ENCODE measurements around the gene EIF3B. TPM values are rescaled to one million over a fixed set of nuclear protein-coding genes. Genes with fewer than 3 reads are reported as not detected.

The EIF3B gene
- total RNA-seq, 2 experiments from 2014 or later: 252 to 256 TPM

DNA sequence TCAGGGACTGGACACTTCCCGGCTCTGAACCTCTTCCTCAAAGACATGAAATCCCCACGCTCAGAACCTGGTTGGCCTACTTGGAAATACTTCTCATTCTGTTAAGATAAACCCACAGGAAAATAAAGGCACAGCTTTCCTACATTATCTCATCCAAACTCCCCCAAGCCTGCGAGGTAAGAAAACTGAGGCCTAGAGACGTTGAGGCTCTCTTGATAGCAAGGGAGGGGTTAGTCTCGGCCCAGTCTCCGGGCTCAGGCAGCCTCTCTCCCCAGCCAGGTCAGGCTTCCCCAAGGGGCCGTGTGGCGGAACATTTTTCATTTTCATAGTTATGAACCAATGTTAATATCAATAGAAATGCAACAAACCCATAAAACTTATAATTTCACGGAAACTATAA, 4.6 kb upstream of the EIF3B start:
- TF ChIP-seq, protein P1, sequence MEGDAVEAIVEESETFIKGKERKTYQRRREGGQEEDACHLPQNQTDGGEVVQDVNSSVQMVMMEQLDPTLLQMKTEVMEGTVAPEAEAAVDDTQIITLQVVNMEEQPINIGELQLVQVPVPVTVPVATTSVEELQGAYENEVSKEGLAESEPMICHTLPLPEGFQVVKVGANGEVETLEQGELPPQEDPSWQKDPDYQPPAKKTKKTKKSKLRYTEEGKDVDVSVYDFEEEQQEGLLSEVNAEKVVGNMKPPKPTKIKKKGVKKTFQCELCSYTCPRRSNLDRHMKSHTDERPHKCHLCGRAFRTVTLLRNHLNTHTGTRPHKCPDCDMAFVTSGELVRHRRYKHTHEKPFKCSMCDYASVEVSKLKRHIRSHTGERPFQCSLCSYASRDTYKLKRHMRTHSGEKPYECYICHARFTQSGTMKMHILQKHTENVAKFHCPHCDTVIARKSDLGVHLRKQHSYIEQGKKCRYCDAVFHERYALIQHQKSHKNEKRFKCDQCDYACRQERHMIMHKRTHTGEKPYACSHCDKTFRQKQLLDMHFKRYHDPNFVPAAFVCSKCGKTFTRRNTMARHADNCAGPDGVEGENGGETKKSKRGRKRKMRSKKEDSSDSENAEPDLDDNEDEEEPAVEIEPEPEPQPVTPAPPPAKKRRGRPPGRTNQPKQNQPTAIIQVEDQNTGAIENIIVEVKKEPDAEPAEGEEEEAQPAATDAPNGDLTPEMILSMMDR (IDR thresholded peaks at IDR 0.05): no peak
- intact Hi-C loops (cut with micrococcal nuclease): no loop called here
- CTCF ChIA-PET: interaction anchor here (1.1 to 2.8 kb wide), 2 partner anchors 102 to 118 kb away, joined by 3 to 14 read pairs; partner anchors contain the start of gene MAD1L1
- Mint-ChIP-seq H3K36me3 (ENCODE audit: low read depth) (peaks cover 5% of the 10 kb centered on the region), H3K4me3 (no peak overlapping the region), H3K27me3 (no peaks in the 10 kb centered on the region), H3K27ac (no peak overlapping the region), H3K4me1 (ENCODE audit: low read depth) (peaks cover 15% of the 10 kb centered on the region), H3K9me3 (no peaks in the 10 kb centered on the region)
- DNase-seq (no peak), ATAC-seq (no peak)
- POLR2A ChIA-PET: no interaction called here

GRCh38 chr7:2350861-2351260, 3.8 kb upstream of the EIF3B start:
- DNase-seq (no peak), ATAC-seq (no peak)
- TF ChIP-seq, protein P1 (IDR thresholded peaks at IDR 0.05): no peak
- Mint-ChIP-seq H3K4me3 (no peak overlapping the region), H3K36me3 (ENCODE audit: low read depth) (peaks cover 11% of the 10 kb centered on the region), H3K27me3 (no peaks in the 10 kb centered on the region), H3K27ac (no peak overlapping the region), H3K9me3 (no peaks in the 10 kb centered on the region), H3K4me1 (ENCODE audit: low read depth) (peaks cover 15% of the 10 kb centered on the region)
- intact Hi-C loops (cut with micrococcal nuclease): no loop called here
- CTCF ChIA-PET: no interaction called here
- POLR2A ChIA-PET: no interaction called here

GRCh38 chr7:2353113-2353935, 1.3 kb upstream of the EIF3B start:
- ChIA-PET POLR2A (interaction anchor here (0.6 to 2.4 kb wide), 14 partner anchors 9 to 115 kb away, joined by 3 to 13 read pairs (median 4); partner anchors contain the start of genes CHST12, MRM2, NUDT1 and SNX8), CTCF (no interaction called here)
- TF ChIP-seq, protein P1 (IDR thresholded peaks at IDR 0.05): no peak
- peak overlapping the region; percentile 99 for H3K27ac Mint-ChIP-seq
- H3K4me3 Mint-ChIP-seq: peak overlapping the region; percentile 90
- ATAC-seq (peak; percentile 1), DNase-seq (no peak)
- no peaks in the 10 kb centered on the region for H3K27me3 Mint-ChIP-seq
- intact Hi-C loops (cut with micrococcal nuclease): no loop called here
- H3K4me1 Mint-ChIP-seq (ENCODE audit: low read depth): peaks cover 25% of the 10 kb centered on the region
- H3K9me3 Mint-ChIP-seq: no peaks in the 10 kb centered on the region
- H3K36me3 Mint-ChIP-seq (ENCODE audit: low read depth): peaks cover 32% of the 10 kb centered on the region

DNA sequence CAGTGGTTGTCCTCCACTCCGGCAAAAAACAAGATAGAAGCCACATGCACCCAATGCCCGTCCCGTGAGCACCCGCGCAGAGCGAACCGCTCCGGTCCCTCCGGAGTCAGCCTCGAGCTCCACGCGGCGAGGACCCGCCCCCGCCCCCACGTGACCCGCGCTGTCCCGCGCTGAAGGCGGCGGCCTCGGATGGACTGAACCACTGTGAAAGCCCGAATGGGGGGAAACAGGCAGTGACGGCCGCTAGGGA, 766 bp upstream of the EIF3B start:
- H3K4me1 Mint-ChIP-seq (ENCODE audit: low read depth): peaks cover 25% of the 10 kb centered on the region
- peaks cover 32% of the 10 kb centered on the region for H3K36me3 Mint-ChIP-seq (ENCODE audit: low read depth)
- ATAC-seq (peak; percentile 72), DNase-seq (peak; percentile 93)
- TF ChIP-seq, protein P1 (IDR thresholded peaks at IDR 0.05): no peak
- no peaks in the 10 kb centered on the region for H3K27me3 Mint-ChIP-seq
- intact Hi-C loops (cut with micrococcal nuclease): no loop called here
- no peaks in the 10 kb centered on the region for H3K9me3 Mint-ChIP-seq
- peak overlapping the region; percentile 99 for H3K27ac Mint-ChIP-seq
- CTCF ChIA-PET: no interaction called here
- POLR2A ChIA-PET: interaction anchor here (0.6 to 2.4 kb wide), 15 partner anchors 9 to 116 kb away, joined by 3 to 13 read pairs (median 4); partner anchors contain the start of genes CHST12, MRM2, NUDT1 and SNX8
- peak overlapping the region; percentile 90 for H3K4me3 Mint-ChIP-seq

Measured in activated CD8-positive, alpha-beta T cell treated with anti-CD3 and anti-CD28 coated beads for 36 hours (primary cell).